Posterior vena cava (tissue), 2 donors: ENCODE results near the gene MSRB2. TPM values are rescaled to one million over a fixed set of nuclear protein-coding genes. Genes with fewer than 3 reads are reported as not detected.
"Not testable (repeated sequence)": the region's sequence is repeated elsewhere in the genome, so short reads cannot be mapped to it uniquely, and the experiment has no call there.

ENCODE experiments used
- DNase-seq: peaks from one replicate; pipeline ENCODE4 v3.0.0-alpha.2; 2020; ENCODE audit warnings: low spot score
- intact Hi-C, 2 donors: fragments of 100-400 bp; cut with DNase I; formaldehyde crosslinking; loops; one replicate each; pipeline versions ENCODE4 v1.14.1 to v1.14.2; 2022 to 2023
- total RNA-seq, 2 donors: library from RNA; stranded (reverse); fragmentation: NEBNext Ultra II Directional; extraction: Animal tissue kit (Norgen Biotek cat#: 25700); gene quantifications; one replicate each; pipeline ENCODE4 v1.2.1, GENCODE V29; 2021
- donor health status: DM: yes; HTN: yes; CAD: no.
- donor health status: DM: yes; HTN: yes; CAD: no.

Gene MSRB2
- total RNA-seq, 2 donors from 2014 or later, result 25.0 to 30.0 TPM

- intact Hi-C loops, result no loop called here
- DNase-seq, result peak; percentile 92
Observed at GRCh38 chr10:23067939-23068775, 27.2 kb upstream of the MSRB2 start.

GRCh38 chr10:23069019-23069815 is 26.2 kb upstream of the MSRB2 start:
- DNase-seq, result no peak

GRCh38 chr10:23070092-23070912 is 25.1 kb upstream of the MSRB2 start:
- intact Hi-C loops, DNase-seq: not testable (repeated sequence)

More at GRCh38 chr10:23069019-23069815, 26.2 kb upstream of the MSRB2 start:
- intact Hi-C loops, result no loop called here

GRCh38 chr10:23070913-23071218 is 24.5 kb upstream of the MSRB2 start:
- intact Hi-C loops, result no loop called here
- no peak for DNase-seq

GRCh38 chr10:23072593-23072992 is 22.8 kb upstream of the MSRB2 start:
- not testable (repeated sequence) for DNase-seq

GRCh38 chr10:23073527-23073926 is 21.9 kb upstream of the MSRB2 start:
- intact Hi-C loops, result no loop called here
- no peak for DNase-seq

More at GRCh38 chr10:23072593-23072992, 22.8 kb upstream of the MSRB2 start:
- intact Hi-C loops, result not testable (repeated sequence)

- DNase-seq, result no peak
- intact Hi-C loops, result no loop called here
Observed at GRCh38 chr10:23075672-23076071, 19.7 kb upstream of the MSRB2 start.

- no peak for DNase-seq
- intact Hi-C loops, result no loop called here
Observed at GRCh38 chr10:23078114-23078513, 17.3 kb upstream of the MSRB2 start.

- intact Hi-C loops, result no loop called here
- no peak for DNase-seq
Observed at GRCh38 chr10:23079700-23080099, 15.7 kb upstream of the MSRB2 start.

- intact Hi-C loops, result no loop called here
- DNase-seq, result no peak
Observed at GRCh38 chr10:23080262-23080661, 15.1 kb upstream of the MSRB2 start.

- intact Hi-C loops, result no loop called here
- DNase-seq, result no peak
Observed at GRCh38 chr10:23081221-23081750, 14.1 kb upstream of the MSRB2 start.

- DNase-seq, result no peak
- intact Hi-C loops, result no loop called here
Observed at GRCh38 chr10:23081891-23082290, 13.5 kb upstream of the MSRB2 start.

- intact Hi-C loops, result no loop called here
- no peak for DNase-seq
Observed at GRCh38 chr10:23088609-23089008, 6.8 kb upstream of the MSRB2 start.

- DNase-seq, result no peak
- intact Hi-C loops, result no loop called here
Observed at GRCh38 chr10:23094786-23095403, 484 bp upstream of the MSRB2 start.

GRCh38 chr10:23095966-23096801 is 805 bp downstream of the MSRB2 start:
- peak; percentile 88 for DNase-seq
- intact Hi-C loops, result no loop called here

GRCh38 chr10:23096802-23097549 is 1.6 kb downstream of the MSRB2 start:
- DNase-seq, result no peak

GRCh38 chr10:23099079-23099478 is 3.7 kb downstream of the MSRB2 start:
- no peak for DNase-seq
- intact Hi-C loops, result no loop called here

More at GRCh38 chr10:23096802-23097549, 1.6 kb downstream of the MSRB2 start:
- intact Hi-C loops, result no loop called here
